ENCODE data around the gene SPHKAP.

The SPHKAP gene

GRCh38 chr2:227990937-227991336, 190.6 kb downstream of the SPHKAP start:
- no peak for TF ChIP-seq CTCF (IDR thresholded peaks at IDR 0.05; ENCODE audit: low read depth, low read length)
- H3K36me3 ChIP-seq, result no peaks in the 10 kb centered on the region
- H3K9me3 ChIP-seq (ENCODE audit: severe bottlenecking), result no peaks in the 10 kb centered on the region
- H3K4me3 ChIP-seq (ENCODE audit: low read depth, low read length), result no peak overlapping the region
- DNase-seq, result no peak
- H3K27ac ChIP-seq, result no peak overlapping the region
- H3K27me3 ChIP-seq (ENCODE audit: insufficient read depth, low read depth, severe bottlenecking), result no peaks in the 10 kb centered on the region

- Histone ChIP-seq H3K27me3 (ENCODE audit: insufficient read depth, low read depth, severe bottlenecking) (no peaks in the 10 kb centered on the region), H3K27ac (no peak overlapping the region), H3K4me3 (ENCODE audit: low read depth, low read length) (no peak overlapping the region), H3K9me3 (ENCODE audit: severe bottlenecking) (no peaks in the 10 kb centered on the region), H3K36me3 (no peaks in the 10 kb centered on the region)
- no peak for DNase-seq
- no peak for TF ChIP-seq CTCF (IDR thresholded peaks at IDR 0.05; ENCODE audit: low read depth, low read length)
These were observed 208.2 kb downstream of the SPHKAP start for GRCh38 chr2:227973241-227973640.

GRCh38 chr2:227971619-227972230, 209.8 kb downstream of the SPHKAP start:
- DNase-seq, result no peak
- no peaks in the 10 kb centered on the region for H3K27me3 ChIP-seq (ENCODE audit: insufficient read depth, low read depth, severe bottlenecking)
- H3K4me3 ChIP-seq (ENCODE audit: low read depth, low read length), result no peak overlapping the region
- no peak overlapping the region for H3K27ac ChIP-seq
- no peak for TF ChIP-seq CTCF (IDR thresholded peaks at IDR 0.05; ENCODE audit: low read depth, low read length)
- H3K36me3 ChIP-seq, result no peaks in the 10 kb centered on the region
- H3K9me3 ChIP-seq (ENCODE audit: severe bottlenecking), result no peaks in the 10 kb centered on the region

- TF ChIP-seq CTCF (IDR thresholded peaks at IDR 0.05; ENCODE audit: low read depth, low read length), result no peak
- Histone ChIP-seq H3K27me3 (ENCODE audit: insufficient read depth, low read depth, severe bottlenecking) (no peaks in the 10 kb centered on the region), H3K9me3 (ENCODE audit: severe bottlenecking) (peaks cover 3% of the 10 kb centered on the region), H3K4me3 (ENCODE audit: low read depth, low read length) (no peak overlapping the region), H3K36me3 (no peaks in the 10 kb centered on the region), H3K27ac (no peak overlapping the region)
- DNase-seq, result no peak
These were observed 221.2 kb downstream of the SPHKAP start for GRCh38 chr2:227960317-227960716.

- no peak for TF ChIP-seq CTCF (IDR thresholded peaks at IDR 0.05; ENCODE audit: low read depth, low read length)
- H3K36me3 ChIP-seq, result no peaks in the 10 kb centered on the region
- peaks cover 5% of the 10 kb centered on the region for H3K9me3 ChIP-seq (ENCODE audit: severe bottlenecking)
- H3K4me3 ChIP-seq (ENCODE audit: low read depth, low read length), result no peak overlapping the region
- no peak overlapping the region for H3K27ac ChIP-seq
- DNase-seq, result no peak
- no peaks in the 10 kb centered on the region for H3K27me3 ChIP-seq (ENCODE audit: insufficient read depth, low read depth, severe bottlenecking)
These were observed 238.5 kb downstream of the SPHKAP start for GRCh38 chr2:227942965-227943364.

GRCh38 chr2:227942021-227942420, 239.5 kb downstream of the SPHKAP start:
- H3K27ac ChIP-seq, result no peak overlapping the region
- peaks cover 5% of the 10 kb centered on the region for H3K9me3 ChIP-seq (ENCODE audit: severe bottlenecking)
- no peak for TF ChIP-seq CTCF (IDR thresholded peaks at IDR 0.05; ENCODE audit: low read depth, low read length)
- H3K27me3 ChIP-seq (ENCODE audit: insufficient read depth, low read depth, severe bottlenecking), result no peaks in the 10 kb centered on the region
- no peak for DNase-seq
- H3K4me3 ChIP-seq (ENCODE audit: low read depth, low read length), result no peak overlapping the region
- H3K36me3 ChIP-seq, result no peaks in the 10 kb centered on the region
